ENCODE data around the gene ACAN. TPM values are rescaled to one million over a fixed set of nuclear protein-coding genes. Genes with fewer than 3 reads are reported as not detected.

The ACAN gene
- total RNA-seq, 1 donor from 2014 or later = 0.13 TPM

DNA sequence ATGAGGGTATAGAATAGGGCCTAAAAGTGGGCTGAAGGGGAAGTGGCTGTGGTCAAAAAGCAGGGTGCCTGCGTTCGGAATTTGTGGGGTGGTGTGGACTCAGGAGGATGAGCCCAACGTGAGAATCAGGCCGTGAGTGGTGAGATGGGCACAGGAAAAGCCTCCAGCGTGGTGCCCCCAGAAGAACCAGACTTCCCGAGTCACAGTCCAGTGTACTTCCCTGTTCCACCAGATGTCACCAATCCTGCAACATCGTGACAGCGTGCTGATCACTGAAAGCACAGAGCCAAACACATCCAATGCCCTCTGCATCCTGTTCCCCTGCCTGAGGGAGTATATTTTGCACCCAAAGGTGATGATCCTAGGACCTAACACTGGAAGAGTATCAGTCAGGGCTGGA, 20.8 kb upstream of the ACAN start:
- Mint-ChIP-seq H3K4me3 (no peak overlapping the region), H3K27ac (no peak overlapping the region), H3K36me3 (no peaks in the 10 kb centered on the region), H3K4me1 (no peaks in the 10 kb centered on the region), H3K27me3 (ENCODE audit: low read depth) (peaks cover 55% of the 10 kb centered on the region), H3K9me3 (peaks cover 4% of the 10 kb centered on the region)
- no peak for DNase-seq (ENCODE audit: low spot score in 2 of 2, unreplicated experiment in 2 of 2)
- TF ChIP-seq, protein P1, sequence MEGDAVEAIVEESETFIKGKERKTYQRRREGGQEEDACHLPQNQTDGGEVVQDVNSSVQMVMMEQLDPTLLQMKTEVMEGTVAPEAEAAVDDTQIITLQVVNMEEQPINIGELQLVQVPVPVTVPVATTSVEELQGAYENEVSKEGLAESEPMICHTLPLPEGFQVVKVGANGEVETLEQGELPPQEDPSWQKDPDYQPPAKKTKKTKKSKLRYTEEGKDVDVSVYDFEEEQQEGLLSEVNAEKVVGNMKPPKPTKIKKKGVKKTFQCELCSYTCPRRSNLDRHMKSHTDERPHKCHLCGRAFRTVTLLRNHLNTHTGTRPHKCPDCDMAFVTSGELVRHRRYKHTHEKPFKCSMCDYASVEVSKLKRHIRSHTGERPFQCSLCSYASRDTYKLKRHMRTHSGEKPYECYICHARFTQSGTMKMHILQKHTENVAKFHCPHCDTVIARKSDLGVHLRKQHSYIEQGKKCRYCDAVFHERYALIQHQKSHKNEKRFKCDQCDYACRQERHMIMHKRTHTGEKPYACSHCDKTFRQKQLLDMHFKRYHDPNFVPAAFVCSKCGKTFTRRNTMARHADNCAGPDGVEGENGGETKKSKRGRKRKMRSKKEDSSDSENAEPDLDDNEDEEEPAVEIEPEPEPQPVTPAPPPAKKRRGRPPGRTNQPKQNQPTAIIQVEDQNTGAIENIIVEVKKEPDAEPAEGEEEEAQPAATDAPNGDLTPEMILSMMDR (IDR thresholded peaks at IDR 0.05; ENCODE audit: unreplicated experiment) = no peak

DNA sequence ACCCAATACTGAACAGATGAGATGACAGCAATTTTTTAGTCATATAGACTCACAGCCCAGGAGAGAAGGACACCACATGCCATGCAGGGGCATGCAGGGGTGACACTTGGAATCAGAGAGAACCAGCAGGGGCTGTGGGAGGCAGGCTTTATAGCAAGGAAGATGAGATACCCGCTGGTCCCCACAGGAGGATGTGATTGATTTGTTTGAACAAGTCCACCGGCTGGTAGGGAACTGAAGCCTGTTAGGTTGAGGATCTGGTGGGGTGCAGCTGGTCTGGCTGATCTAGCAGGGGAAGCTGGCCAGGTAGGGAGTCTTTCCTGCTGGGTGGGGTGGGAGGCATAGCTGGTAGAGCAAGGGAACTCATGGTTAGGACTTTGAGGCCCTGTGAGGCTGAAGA, 18.0 kb upstream of the ACAN start:
- Mint-ChIP-seq H3K36me3 (no peaks in the 10 kb centered on the region), H3K27me3 (ENCODE audit: low read depth) (peaks cover 70% of the 10 kb centered on the region), H3K4me1 (no peaks in the 10 kb centered on the region), H3K4me3 (no peak overlapping the region), H3K27ac (no peak overlapping the region), H3K9me3 (peaks cover 5% of the 10 kb centered on the region)
- TF ChIP-seq, protein P1 (IDR thresholded peaks at IDR 0.05; ENCODE audit: unreplicated experiment) = no peak
- DNase-seq (ENCODE audit: low spot score in 2 of 2, unreplicated experiment in 2 of 2) = no peak

DNA sequence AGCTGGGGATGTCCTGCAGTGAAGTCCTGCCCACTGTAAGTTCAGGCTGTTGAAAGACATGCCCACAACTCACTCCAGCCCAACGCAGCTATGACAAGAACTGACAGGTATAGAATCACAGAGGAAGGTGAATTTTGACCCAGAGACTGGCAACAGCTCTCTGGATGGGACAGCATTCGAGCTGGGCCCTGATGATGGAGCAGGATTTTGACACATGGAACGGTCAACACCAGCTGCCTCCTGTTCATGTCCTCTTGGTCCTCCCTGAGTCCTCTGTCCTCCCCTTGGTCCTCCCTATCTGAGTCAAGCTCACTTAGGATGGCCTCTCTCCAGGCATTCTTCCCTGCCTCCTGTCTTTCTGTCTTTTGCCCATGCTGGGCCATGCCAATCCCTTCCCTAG, 15.2 kb upstream of the ACAN start:
- no peaks in the 10 kb centered on the region for H3K4me1 Mint-ChIP-seq
- no peaks in the 10 kb centered on the region for H3K36me3 Mint-ChIP-seq
- H3K27ac Mint-ChIP-seq = no peak overlapping the region
- no peak overlapping the region for H3K4me3 Mint-ChIP-seq
- peaks cover 5% of the 10 kb centered on the region for H3K9me3 Mint-ChIP-seq
- TF ChIP-seq, protein P1 (IDR thresholded peaks at IDR 0.05; ENCODE audit: unreplicated experiment) = no peak
- DNase-seq (ENCODE audit: low spot score in 2 of 2, unreplicated experiment in 2 of 2) = no peak
- peaks cover 73% of the 10 kb centered on the region for H3K27me3 Mint-ChIP-seq (ENCODE audit: low read depth)

DNA sequence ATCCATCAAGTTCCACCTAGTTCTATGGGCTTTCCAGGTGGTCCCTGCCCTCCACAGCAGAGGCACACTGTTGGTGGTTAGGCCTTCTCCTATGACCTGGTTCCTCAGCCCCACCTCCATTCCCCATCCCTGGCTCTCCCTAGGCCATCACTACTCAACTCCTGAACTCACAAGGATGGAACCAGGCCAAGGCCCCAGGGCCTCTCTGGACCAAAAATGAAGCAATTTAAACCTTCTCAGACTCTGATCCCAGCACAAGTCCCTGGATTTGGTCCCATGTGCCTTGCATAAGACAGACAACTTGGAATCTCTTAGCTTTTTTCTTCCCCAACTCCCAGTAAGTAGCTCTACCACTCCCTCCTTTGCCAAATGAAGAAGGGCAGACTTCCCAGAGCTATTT, 14.4 kb upstream of the ACAN start:
- TF ChIP-seq, protein P1 (IDR thresholded peaks at IDR 0.05; ENCODE audit: unreplicated experiment) = no peak
- no peak overlapping the region for H3K27ac Mint-ChIP-seq
- peaks cover 5% of the 10 kb centered on the region for H3K9me3 Mint-ChIP-seq
- no peak for DNase-seq (ENCODE audit: low spot score in 2 of 2, unreplicated experiment in 2 of 2)
- no peaks in the 10 kb centered on the region for H3K36me3 Mint-ChIP-seq
- H3K27me3 Mint-ChIP-seq (ENCODE audit: low read depth) = peaks cover 73% of the 10 kb centered on the region
- no peaks in the 10 kb centered on the region for H3K4me1 Mint-ChIP-seq
- no peak overlapping the region for H3K4me3 Mint-ChIP-seq

DNA sequence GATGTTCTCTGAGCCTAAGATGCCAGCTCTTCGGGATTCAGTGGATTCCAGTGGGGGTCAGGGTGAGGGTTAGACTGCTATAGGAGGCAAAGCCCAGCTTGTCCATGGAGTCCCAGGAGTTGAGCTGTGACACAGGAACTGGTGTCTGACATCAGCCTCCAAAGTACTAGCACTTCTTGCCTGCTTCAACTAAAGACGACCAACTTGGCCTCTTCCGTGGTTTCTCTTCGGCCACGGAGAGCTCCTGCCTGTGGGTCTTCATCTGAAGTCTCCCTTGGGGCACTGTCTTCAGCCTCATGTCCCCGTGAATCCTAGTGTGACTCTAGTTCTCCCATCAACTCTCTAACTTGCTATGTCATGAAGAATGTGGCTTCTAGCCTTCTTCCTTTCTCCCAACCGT, 12.8 kb upstream of the ACAN start:
- TF ChIP-seq, protein P1 (IDR thresholded peaks at IDR 0.05; ENCODE audit: unreplicated experiment) = no peak
- Mint-ChIP-seq H3K36me3 (no peaks in the 10 kb centered on the region), H3K27me3 (ENCODE audit: low read depth) (peaks cover 79% of the 10 kb centered on the region), H3K9me3 (peaks cover 5% of the 10 kb centered on the region), H3K4me3 (no peak overlapping the region), H3K4me1 (no peaks in the 10 kb centered on the region), H3K27ac (no peak overlapping the region)
- no peak for DNase-seq (ENCODE audit: low spot score in 2 of 2, unreplicated experiment in 2 of 2)

DNA sequence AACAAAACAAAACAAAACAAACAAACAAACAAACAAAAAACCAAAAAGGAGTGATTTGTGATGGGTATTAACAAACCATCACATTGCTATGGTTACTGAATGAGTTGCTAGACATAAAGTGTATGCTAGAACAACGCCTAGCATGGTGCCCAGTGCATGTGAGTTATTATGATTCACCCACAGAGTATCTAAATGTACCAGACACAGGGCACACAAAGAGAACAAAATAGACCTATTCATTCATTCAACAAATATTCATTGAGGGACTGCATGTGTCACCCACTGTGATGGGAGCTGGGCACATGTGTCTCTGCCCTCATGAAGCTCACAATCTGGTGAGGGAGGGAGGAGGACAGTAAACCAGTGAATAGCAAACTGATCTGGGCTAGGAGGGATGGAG, 11.6 kb upstream of the ACAN start:
- DNase-seq (ENCODE audit: low spot score in 2 of 2, unreplicated experiment in 2 of 2) = no peak
- H3K4me1 Mint-ChIP-seq = no peaks in the 10 kb centered on the region
- no peak overlapping the region for H3K4me3 Mint-ChIP-seq
- no peaks in the 10 kb centered on the region for H3K36me3 Mint-ChIP-seq
- H3K27me3 Mint-ChIP-seq (ENCODE audit: low read depth) = peaks cover 79% of the 10 kb centered on the region
- no peak overlapping the region for H3K27ac Mint-ChIP-seq
- peaks cover 5% of the 10 kb centered on the region for H3K9me3 Mint-ChIP-seq
- TF ChIP-seq, protein P1 (IDR thresholded peaks at IDR 0.05; ENCODE audit: unreplicated experiment) = no peak
